ENCODE data around the gene TPCN1. TPM values are rescaled to one million over a fixed set of nuclear protein-coding genes. Genes with fewer than 3 reads are reported as not detected.

The TPCN1 gene
- total RNA-seq, 1 experiment from 2014 or later: 18.8 TPM

- no TSS peak for BruUV-seq (replicated peaks)
- no peak overlapping the region for H3K27ac ChIP-seq (ENCODE audit: low read depth, low read length, poor library complexity, severe bottlenecking)
- intact Hi-C loops (cut with micrococcal nuclease; ENCODE audit: unreplicated experiment): no loop called here
- no peak overlapping the region for H3K4me3 ChIP-seq (ENCODE audit: low read depth, low read length, poor library complexity, severe bottlenecking)
- H3K9me3 ChIP-seq (ENCODE audit: low read depth, low read length, poor library complexity, severe bottlenecking): peaks cover 13% of the 10 kb centered on the region
- ChIA-PET POLR2A (ENCODE audit: low non-redundant PET) (no interaction called here), CTCF (no interaction called here)
- no peaks in the 10 kb centered on the region for H3K27me3 ChIP-seq (replicated peaks; ENCODE audit: insufficient read depth, low read depth, low read length, poor library complexity)
- no peaks in the 10 kb centered on the region for H3K36me3 ChIP-seq (ENCODE audit: insufficient read depth, low read length, poor library complexity, severe bottlenecking)
- no peak for DNase-seq (ENCODE audit: low spot score)
- TF ChIP-seq CTCF (conservative IDR thresholded peaks at IDR 0.05; ENCODE audit: low read depth, low read length): no peak
- no peak for TF ChIP-seq EZH2 (IDR thresholded peaks at IDR 0.05; ENCODE audit: borderline replicate concordance, low read depth, low read length, poor library complexity, severe bottlenecking)
- H3K4me1 ChIP-seq (ENCODE audit: insufficient read depth, low read length, poor library complexity, severe bottlenecking): no peaks in the 10 kb centered on the region
Observed at GRCh38 chr12:113253532-113254285, 32.4 kb downstream of the TPCN1 start.

GRCh38 chr12:113254298-113254697 lies 33.0 kb downstream of the TPCN1 start:
- DNase-seq (ENCODE audit: low spot score): no peak
- no peaks in the 10 kb centered on the region for H3K36me3 ChIP-seq (ENCODE audit: insufficient read depth, low read length, poor library complexity, severe bottlenecking)
- ChIA-PET POLR2A (ENCODE audit: low non-redundant PET) (no interaction called here), CTCF (no interaction called here)
- TF ChIP-seq EZH2 (IDR thresholded peaks at IDR 0.05; ENCODE audit: borderline replicate concordance, low read depth, low read length, poor library complexity, severe bottlenecking) (no peak), CTCF (conservative IDR thresholded peaks at IDR 0.05; ENCODE audit: low read depth, low read length) (no peak)
- intact Hi-C loops (cut with micrococcal nuclease; ENCODE audit: unreplicated experiment): no loop called here
- no TSS peak for BruUV-seq (replicated peaks)
- H3K4me1 ChIP-seq (ENCODE audit: insufficient read depth, low read length, poor library complexity, severe bottlenecking): peaks cover 1% of the 10 kb centered on the region
- H3K27ac ChIP-seq (ENCODE audit: low read depth, low read length, poor library complexity, severe bottlenecking): no peak overlapping the region
- H3K9me3 ChIP-seq (ENCODE audit: low read depth, low read length, poor library complexity, severe bottlenecking): peaks cover 13% of the 10 kb centered on the region
- no peak overlapping the region for H3K4me3 ChIP-seq (ENCODE audit: low read depth, low read length, poor library complexity, severe bottlenecking)
- no peaks in the 10 kb centered on the region for H3K27me3 ChIP-seq (replicated peaks; ENCODE audit: insufficient read depth, low read depth, low read length, poor library complexity)

GRCh38 chr12:113257564-113257963 lies 36.3 kb downstream of the TPCN1 start:
- POLR2A ChIA-PET (ENCODE audit: low non-redundant PET): no interaction called here
- no TSS peak for BruUV-seq (replicated peaks)

More at GRCh38 chr12:113257564-113257963, 36.3 kb downstream of the TPCN1 start:
- Histone ChIP-seq H3K27ac (ENCODE audit: low read depth, low read length, poor library complexity, severe bottlenecking) (no peak overlapping the region), H3K27me3 (replicated peaks; ENCODE audit: insufficient read depth, low read depth, low read length, poor library complexity) (no peaks in the 10 kb centered on the region), H3K36me3 (ENCODE audit: insufficient read depth, low read length, poor library complexity, severe bottlenecking) (no peaks in the 10 kb centered on the region), H3K9me3 (ENCODE audit: low read depth, low read length, poor library complexity, severe bottlenecking) (peaks cover 13% of the 10 kb centered on the region), H3K4me3 (ENCODE audit: low read depth, low read length, poor library complexity, severe bottlenecking) (no peak overlapping the region), H3K4me1 (ENCODE audit: insufficient read depth, low read length, poor library complexity, severe bottlenecking) (peaks cover 14% of the 10 kb centered on the region)
- intact Hi-C loops (cut with micrococcal nuclease; ENCODE audit: unreplicated experiment): no loop called here
- DNase-seq (ENCODE audit: low spot score): no peak
- TF ChIP-seq CTCF (conservative IDR thresholded peaks at IDR 0.05; ENCODE audit: low read depth, low read length): no peak
- no peak for TF ChIP-seq EZH2 (IDR thresholded peaks at IDR 0.05; ENCODE audit: borderline replicate concordance, low read depth, low read length, poor library complexity, severe bottlenecking)
- CTCF ChIA-PET: no interaction called here
